ENCODE measurements around the gene SESN2.
A peak's percentile ranks its signal among the peaks of the same experiment; 100 is the strongest.

SESN2 gene, protein sequence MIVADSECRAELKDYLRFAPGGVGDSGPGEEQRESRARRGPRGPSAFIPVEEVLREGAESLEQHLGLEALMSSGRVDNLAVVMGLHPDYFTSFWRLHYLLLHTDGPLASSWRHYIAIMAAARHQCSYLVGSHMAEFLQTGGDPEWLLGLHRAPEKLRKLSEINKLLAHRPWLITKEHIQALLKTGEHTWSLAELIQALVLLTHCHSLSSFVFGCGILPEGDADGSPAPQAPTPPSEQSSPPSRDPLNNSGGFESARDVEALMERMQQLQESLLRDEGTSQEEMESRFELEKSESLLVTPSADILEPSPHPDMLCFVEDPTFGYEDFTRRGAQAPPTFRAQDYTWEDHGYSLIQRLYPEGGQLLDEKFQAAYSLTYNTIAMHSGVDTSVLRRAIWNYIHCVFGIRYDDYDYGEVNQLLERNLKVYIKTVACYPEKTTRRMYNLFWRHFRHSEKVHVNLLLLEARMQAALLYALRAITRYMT

DNA sequence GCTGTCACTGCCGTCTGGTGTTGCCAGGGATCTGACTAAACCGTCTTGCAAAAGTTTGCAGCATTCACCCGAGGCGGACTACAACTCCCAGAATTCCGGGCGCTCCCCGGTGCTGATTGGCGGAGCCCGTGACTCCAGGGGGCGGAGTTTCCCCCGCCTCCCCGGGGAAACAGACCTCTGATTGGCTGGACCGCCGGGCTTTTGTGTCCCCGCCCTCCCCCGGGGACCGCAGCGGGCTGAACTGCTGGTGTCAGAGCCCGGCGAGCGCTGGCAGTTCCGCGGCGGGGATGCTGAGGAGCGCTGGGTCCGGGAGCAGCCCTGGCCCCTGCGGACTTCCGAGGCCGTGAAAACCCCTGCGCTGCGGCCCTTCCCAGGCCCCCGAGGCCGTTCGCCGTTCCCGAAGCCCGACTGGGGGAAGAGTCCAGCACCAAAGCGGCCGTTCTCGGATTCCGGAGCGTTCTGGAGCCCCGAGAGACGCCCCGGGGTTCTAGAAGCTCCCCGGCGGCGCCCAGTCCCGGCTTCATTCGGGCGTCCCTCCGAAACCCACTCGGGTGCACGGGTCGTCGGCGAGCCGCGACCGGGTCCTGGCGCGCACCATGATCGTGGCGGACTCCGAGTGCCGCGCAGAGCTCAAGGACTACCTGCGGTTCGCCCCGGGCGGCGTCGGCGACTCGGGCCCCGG, at the start of gene SESN2:
TSS of gene SESN2 (plus strand) at position 267 of the 682 bp plus-strand sequence. CDS start at position 597, 330 bp downstream.
- DNase-seq = peak; percentile 99

DNA sequence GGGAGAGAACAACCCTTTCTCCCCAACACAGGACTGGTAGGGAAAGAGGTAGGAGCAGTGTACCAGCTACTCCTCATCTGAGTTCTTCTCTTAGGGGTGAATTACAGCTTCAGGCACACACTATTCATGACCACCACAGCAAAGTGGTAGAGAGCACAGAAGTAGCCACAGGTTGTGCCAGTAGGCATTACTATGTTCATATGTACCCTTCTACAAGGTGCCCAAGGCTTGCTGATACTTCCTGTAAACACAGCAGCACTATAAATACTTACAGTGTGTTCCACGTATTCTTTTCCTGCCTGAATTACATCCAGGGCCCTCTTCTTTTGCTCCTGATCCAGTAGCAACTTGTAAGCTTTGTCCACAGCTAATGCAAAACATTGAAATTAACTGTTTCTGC, 49.6 kb upstream of the SESN2 start:
- no peak for DNase-seq

DNA sequence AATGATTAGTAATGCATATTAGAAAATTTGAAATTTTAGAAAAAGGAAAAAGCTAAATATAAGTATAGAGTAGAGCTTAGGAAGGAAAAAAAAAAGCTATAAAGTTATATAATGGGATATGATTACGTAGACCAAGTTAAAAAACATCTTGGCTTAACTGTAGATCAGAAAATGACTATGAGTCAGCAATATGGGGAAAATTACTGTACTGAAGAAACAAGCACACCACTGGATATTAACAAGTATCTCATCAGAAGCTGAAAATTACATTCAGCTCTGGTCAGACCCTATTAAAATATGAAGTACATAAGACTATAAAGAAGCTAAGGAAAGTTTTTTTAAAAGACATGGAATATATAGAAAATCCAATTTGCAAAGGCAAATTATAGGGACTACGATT, 46.0 kb upstream of the SESN2 start:
- no peak for DNase-seq

DNA sequence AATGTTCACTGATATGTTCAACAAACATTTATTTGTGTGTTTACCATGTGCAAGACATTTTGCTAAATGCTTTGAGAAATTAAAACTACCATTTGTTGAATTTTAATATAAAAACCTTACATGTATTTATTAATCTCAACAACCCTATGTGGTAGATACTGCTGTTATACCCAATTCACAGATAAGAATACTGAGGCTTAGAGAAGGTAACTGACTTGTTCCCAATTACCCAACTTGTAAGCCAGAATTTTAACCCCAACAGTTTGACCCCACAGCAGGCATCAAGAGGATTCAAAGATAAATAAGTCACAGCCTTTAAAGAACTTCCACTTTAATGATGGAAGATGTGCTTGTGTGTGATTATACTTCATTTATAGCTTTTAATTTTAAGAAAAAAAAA, 30.2 kb upstream of the SESN2 start:
- no peak for DNase-seq

DNA sequence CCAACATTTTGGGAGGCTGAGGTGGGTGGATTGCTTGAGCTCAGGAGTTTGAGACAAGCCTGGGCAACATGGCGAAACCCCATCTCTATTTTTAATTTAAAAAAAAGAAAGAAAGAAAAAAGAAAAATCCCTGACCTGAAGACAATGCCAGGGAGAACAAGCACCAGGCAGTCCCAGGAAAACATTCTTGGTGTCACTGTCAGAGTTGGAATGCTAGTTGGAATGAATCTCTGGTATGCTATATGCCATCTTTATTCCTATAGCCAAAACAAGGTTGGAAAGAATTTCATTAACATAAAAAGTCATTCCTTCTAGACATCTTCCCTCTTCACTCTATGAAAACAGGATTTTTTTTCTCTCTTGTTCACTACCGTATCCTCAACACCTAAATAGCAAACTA, 29.3 kb upstream of the SESN2 start:
- DNase-seq = no peak

DNA sequence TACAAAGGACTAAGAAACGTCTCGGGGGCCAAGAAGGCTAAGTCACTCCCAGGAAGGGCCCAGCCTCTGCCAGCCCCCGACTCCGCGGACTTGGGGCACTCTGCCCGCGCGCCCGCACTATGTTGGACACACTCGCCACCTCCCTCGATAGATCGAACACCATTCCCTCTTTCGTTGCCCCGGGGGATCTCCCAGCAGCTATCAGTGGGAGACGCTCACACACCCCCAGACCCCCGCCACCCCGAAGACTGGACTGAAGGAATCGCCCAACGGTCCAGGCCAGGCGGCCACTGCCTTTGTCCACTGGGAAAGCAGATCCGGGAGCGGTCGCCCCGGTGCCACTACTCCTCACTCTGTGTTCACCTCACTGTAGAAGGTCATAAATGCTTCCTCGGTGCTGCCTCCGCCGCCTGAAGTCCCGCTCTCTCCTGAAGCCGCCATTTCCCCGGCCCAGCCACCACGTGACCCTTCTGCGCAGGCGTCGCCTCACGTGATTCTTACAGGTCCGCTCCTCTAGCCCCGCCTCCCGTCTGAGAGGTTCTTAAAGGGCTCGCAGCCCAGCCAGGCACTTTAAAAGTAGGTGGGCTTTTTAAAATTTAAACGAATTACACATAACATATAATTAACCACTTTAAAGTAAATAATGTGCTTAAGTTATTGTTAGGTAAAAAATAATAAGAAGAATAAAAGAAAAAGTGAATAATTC, 26.6 kb upstream of the SESN2 start, which contains the start of gene DNAJC8:
TSS of gene DNAJC8 (minus strand) at position 472 of the 706 bp plus-strand sequence. CDS start at position 441, 31 bp downstream.
- DNase-seq = peak; percentile 67

DNA sequence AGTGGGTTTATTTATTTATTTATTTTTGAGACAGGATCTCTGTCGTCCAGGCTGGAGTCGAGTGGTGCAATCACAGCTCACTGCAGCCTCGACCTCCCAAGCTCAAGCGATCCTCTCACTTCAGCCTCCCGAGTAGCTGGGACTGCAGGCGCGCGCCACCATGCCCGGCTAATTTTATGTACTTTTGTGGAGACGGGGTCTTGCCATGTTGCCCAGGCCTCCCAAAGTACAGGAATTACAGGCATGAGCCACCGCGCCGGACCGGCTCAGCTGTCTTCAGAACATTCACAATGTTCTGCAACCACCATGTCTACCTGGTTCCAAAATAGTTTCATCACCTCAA, 26.1 kb upstream of the SESN2 start:
- no peak for DNase-seq

DNA sequence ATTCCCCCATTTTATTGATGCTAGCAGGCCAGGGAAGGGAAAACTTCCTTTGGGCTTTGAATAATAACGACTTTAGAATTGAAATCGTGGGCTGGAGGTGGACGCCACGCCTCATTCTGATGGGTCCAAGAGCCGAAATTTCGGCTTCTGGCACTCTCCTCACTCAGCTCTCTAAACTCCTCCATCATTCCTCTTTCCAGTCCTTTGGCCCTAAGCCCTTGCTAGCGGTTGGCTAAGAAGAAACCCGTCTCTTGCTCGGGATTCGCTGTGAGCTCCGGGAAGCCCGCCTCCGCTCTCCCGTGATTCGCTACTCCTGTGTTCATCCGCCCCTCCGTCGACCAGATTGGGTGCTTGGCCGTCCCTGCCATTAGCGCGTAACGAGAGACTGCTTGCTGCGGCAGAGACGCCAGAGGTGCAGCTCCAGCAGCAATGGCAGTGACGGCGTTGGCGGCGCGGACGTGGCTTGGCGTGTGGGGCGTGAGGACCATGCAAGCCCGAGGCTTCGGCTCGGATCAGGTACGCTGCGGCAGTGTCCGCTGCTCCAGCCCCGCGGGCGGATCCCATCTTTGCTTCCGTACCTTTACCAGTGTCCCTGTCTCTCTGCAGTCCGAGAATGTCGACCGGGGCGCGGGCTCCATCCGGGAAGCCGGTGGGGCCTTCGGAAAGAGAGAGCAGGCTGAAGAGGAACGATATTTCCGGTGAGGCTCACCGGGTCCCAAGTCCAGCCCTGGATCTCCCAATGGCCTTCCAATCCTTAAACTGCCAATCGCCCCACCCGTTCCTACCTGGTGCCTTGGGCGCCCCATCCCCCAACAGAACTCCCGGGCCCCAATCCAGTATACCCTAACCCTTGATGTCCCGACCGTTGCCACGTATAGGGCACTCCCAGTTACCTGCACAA, 23.3 kb upstream of the SESN2 start, which contains the start of gene ATP5IF1:
TSS of gene ATP5IF1 (plus strand) at position 370 of the 901 bp plus-strand sequence. CDS start at position 430, 60 bp downstream.
- DNase-seq = peak; percentile 92

DNA sequence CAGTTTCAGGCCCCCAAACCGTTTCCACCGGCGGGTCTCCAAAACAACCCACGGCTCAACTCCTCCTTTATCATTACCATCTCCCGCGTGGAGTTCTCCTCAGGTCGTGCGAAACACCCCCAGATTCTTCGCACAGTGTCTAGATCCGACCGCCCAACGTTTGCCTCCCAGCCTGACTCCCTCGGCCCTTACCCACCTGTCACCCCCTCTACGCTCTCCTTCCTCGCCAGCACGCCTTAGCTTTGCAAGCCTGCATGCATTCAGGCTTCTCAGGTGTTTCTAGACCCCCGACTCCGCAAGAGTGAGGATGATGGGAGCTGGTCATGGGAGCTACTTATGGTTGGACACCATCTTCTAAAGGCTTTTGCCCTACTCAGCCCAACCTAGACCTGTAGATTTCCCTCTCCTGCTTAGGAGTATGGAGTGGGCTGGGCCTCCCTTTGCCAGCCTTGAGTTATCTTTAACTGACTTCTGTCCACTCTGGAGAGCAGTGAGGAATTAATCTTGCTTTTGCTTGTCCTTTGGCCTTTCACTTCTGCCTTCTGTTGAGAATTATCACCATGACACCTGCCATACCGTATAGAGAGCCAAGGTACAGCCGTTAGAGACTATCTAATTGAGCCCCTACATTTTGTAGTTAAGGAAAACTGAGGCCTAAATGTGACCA, 22.5 kb upstream of the SESN2 start:
- DNase-seq = no peak

DNA sequence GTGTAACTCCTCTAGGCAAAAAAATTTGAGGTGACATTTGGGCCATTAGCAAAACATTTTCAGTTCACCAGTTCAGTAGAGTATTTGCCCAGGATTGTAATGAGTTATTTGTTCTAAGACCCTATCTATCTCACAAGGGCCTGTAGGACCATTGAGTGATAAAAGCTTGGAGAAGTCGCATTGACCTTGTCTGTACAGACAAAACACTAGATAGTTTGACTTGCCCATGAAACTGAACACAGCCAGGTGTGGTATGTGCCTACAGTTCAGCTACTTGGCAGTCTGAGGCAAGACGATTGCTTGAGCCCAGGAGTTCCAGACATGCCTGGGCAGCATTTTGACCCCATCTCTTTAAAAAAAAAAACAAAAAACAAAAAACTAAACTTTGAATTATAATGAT, 20.3 kb upstream of the SESN2 start:
- DNase-seq = no peak

DNA sequence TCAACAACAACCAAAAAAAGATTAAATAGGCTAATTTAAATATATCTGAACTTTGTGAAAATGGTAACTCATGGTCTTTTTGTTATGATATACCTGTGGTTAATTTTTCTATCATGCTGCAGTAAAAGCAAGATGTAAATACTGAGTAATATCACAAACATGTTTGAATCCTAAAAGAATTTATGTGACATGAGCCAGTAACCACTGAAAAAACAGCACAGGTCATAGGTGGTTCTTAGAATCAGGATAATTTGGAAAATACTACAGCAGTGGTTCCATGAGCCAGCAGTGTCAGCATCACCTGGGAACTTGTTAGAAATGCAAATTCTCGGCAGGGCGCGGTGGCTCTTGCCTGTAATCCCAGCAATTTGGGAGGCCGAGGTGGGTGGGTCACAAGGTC, 19.3 kb upstream of the SESN2 start:
- no peak for DNase-seq

DNA sequence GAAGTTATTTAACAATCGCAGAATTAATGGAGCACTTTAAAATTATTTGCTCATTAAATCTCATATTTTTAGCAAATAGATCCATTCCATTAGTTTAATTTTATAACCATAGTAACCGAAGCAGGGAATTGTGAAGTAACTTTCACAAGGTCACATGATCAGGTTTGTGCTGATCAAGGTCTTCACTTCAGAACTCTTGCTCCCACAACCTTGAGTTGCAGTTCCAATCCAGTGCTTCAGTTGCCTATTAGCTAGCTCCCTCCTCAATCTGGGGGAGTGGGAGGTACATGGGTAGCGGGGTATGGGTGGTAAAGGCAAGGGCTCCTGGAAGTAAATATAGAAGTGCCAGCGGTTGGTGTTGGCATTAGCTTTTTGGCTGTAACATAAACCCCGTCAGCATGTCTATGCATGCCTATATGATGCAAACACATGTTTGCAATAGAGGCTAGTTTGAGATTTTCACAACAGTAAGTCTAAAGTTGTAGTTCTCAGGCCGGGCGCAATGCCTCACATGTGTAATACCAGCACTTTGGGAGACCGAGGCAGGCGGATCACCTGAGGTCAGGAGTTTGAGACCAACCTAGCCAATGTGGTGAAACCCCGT, 17.6 kb upstream of the SESN2 start:
- DNase-seq = no peak

DNA sequence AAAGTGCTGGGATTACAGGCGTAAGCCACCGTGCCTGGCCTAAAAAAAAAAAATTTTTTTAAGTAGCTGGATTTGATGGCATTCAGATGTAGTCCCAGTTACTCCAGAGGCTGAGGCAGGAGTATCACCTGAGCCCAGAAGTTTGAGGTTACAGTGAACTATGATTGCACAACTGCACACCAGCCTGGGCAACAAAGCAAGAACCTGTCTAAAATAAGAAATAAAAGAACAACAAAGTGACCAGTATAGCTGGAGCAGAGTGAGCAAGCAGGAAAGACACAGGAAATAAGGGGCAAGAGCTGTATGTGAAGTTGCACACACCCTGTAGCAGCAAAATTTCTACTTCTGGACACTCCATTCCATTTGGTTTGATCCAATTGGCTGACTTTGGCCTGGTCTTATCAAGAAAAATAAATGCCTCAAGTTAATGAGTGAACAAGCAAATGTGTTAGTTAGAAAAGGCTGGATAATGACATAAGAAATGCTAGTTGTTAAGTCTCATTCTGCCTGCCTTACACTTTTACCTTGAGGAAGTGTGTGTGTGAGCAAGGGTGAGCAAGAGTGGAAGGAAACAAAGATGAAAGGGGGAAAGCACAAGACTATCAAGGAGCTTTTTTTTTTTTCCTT, 15.5 kb upstream of the SESN2 start:
- no peak for DNase-seq

DNA sequence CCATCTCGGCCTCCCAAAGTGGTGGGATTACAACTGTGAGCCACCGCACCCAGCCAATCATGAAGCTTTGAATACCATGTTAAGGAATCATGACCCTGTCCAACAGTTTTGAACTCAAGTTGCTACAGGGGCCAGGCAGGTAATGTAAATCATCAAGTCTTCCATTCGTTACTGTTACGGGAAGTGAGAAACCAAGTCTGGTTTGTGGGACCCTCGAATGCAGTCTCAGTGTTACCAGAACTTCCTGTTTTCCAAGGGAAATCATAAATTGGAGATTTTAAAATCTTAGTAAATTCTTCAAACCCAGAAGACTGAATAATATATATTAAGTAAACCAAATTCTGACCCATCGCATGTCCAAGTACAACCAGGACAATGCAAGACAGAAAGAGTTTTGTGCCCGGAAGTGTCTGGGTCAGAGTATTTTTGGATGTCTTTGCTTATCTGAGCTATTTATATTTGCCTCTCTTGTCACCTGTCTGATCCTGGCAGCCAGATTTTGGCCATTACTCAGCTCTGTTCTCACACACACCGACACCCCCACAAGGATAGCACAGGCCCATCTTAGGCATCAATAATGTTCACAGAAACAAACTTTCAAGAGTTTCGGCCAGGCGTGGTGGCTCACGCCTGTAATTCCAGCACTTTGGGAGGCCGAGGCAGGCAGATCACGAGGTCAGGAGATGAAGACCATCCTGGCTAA, 14.6 kb upstream of the SESN2 start:
- DNase-seq = no peak

DNA sequence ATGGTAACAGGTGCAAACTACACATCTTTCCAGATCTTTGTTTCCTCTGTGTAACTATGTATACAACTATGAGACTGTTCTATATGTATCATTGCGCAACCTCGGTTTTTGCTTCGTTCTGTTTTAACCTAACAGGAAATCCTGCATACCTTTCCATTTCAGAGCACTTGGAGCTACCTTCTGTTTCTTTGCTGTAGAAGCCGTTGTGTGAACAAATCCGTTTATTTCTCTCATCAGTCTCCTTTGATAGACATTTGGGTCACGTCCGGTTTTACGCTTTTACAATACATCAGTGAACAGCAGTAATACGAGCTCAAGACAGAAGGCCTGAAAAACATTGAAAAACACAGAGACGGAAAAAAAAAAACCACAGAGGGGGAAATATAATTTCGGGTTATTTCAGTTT, 12.9 kb upstream of the SESN2 start:
- no peak for DNase-seq

DNA sequence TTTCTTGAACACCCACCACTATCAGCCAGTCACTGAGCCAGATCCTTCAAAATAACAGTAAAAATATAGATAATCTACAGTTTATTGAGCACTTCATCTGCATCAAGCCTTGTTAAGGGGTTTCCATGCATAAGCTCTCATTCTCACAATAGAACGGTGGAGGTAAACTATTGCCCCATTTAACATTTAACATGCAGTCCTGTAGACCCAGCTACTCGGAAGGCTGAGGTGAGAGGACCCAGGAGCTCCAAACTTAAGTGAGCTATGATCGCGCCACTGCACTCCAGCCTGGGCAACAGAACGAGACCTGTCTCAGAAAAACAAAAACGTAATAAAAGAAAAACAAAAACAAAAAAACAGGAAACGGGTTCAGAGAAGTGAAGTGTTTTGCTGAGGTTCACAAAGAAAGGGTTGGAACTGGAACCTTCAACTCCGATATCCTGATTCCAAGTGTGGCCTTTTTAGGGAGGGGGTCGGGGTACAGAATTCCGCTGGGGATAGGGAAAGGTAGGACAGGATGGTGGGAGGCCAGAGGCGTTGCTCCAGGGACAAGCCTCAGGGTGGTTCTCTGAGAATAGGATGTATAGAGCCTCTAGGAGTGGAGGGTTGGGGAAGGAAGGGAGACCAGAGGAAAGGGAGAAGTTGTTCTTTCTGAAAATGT, 11.6 kb upstream of the SESN2 start:
- DNase-seq = no peak

DNA sequence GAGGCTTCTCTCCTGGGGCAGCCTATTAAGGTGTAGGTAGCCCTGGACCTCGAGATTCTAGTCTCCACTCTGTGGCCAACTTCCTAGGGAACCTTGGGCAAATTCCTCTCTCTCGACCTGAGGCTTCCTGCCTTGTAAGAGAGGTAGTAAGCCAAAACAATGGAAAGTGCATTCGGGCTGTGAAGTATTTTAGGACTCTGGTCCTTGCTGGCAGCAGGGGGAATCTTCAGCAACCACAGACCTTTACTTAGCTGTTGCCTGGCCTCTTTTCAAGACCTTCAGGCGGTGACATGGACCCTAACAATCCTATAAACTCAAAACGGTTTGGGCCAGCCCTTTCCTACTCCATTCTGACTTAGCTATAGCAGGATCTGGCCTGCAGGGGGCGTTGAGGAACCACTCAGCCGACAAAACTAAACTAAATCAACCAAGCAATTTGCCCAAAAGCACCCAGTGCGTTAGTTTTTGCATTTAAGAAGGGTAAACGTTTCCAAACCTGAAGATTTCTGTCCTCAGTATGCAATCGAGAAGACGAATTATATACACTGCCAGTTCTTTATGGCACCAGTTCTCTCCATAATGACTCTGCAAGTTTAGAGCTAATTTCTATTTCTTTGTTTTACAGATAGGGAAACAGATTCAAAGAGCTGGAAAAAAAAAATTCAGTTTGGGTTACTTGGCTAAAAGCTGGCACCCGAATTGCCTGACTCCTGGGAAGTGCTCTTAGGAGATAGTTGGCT, 10.9 kb upstream of the SESN2 start:
- peak; percentile 77 for DNase-seq

DNA sequence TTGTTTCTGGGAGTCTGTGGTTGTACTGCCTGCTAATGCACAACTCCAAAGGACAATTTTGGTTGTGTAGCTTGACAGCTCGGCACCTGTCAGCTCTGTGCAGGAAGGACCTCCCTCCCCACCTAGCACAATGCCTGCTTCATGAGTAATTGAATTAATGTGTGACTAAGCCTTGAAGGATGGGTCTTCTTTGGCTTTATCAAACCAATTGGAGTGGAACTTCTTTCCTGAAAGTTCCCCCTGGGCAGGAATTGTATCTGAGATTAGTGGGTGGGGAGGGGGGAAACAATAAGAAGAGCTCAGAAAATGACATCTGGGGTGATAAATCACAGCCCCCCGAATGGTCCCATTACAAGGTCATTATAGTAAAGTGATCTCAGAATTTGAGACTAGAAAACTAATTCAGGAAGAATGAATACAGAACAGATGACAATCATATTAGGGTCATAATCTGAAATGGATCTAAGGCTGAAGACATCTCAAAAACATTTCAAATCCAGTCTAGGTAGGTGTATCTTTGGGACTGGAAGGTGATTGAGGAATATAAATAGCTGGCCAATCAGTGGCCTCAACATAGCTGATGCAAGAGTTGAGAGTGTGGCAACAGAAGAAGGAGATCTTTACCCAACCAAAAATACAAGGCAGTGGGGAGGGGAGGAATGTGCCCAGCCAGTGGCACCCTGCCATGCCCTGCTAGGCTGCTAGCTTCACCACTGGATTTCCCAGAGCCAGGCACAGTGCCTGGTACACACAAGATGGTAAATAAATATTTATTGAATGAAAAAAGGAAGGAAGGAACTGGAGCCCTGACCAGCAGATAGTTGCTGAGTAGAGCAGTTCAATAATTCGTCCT, 10.1 kb upstream of the SESN2 start:
- DNase-seq = no peak

Data from T1000 (cell line).